Measurements from ENCODE around the gene PSMB3. TPM values are rescaled to one million over a fixed set of nuclear protein-coding genes. Genes with fewer than 3 reads are reported as not detected.

PSMB3 gene
- total RNA-seq, 2 donors from 2014 or later: 68.2 to 99.2 TPM

- intact Hi-C loops (cut with DNase I): no loop called here
- Histone ChIP-seq H3K27me3 (no peaks in the 10 kb centered on the region), H3K9me3 (no peaks in the 10 kb centered on the region), H3K4me1 (peaks cover 30% of the 10 kb centered on the region), H3K4me3 (no peak overlapping the region), H3K27ac (peak overlapping the region; percentile 95 to 100 (median 99)), H3K36me3 (replicated peaks in 1 of 2; ENCODE audit: insufficient read depth in 1 of 2, low read depth in 2 of 2) (peaks cover 0 to 19% of the 10 kb centered on the region in 2 donors)
- no peak for TF ChIP-seq POLR2A (IDR thresholded peaks at IDR 0.05)
- no peak for TF ChIP-seq CTCF (IDR thresholded peaks at IDR 0.05)
- ATAC-seq: no peak
- DNase-seq: no peak
- 14 to 17% methylated on average over 14 of the region's 14 CpGs for WGBS, 2 donors
Measured at GRCh38 chr17:38800237-38800760, 47.8 kb downstream of the PSMB3 start.

GRCh38 chr17:38809828-38810227 is 57.3 kb downstream of the PSMB3 start:
- H3K9me3 ChIP-seq: no peaks in the 10 kb centered on the region
- H3K27me3 ChIP-seq: no peaks in the 10 kb centered on the region
- 94 to 96% methylated on average over 7 of the region's 7 CpGs for WGBS, 2 donors
- no peak overlapping the region for H3K27ac ChIP-seq
- TF ChIP-seq POLR2A (IDR thresholded peaks at IDR 0.05) (no peak), CTCF (IDR thresholded peaks at IDR 0.05) (no peak)
- no peaks in the 10 kb centered on the region for H3K4me1 ChIP-seq
- ATAC-seq: no peak
- H3K4me3 ChIP-seq: no peak overlapping the region
- intact Hi-C loops (cut with DNase I): no loop called here
- peaks cover 39 to 51% of the 10 kb centered on the region in 2 donors for H3K36me3 ChIP-seq (replicated peaks in 1 of 2; ENCODE audit: insufficient read depth in 1 of 2, low read depth in 2 of 2)
- DNase-seq: no peak

Small RNA genes lying within 50 kb of the gene (microRNA-seq; reads per million reads assigned to microRNA genes)
- gene MIR4726 (ENCODE audit: borderline number of aligned reads in 2 of 2, borderline replicate concordance in 2 of 2): 0 reads per million in 2 donors

Small RNA genes lying within 50 kb of the gene (small RNA-seq; reads per million reads assigned to genes)
- gene MIR4726: not detected
- 1.9 reads per million, percentile 67 among the genes with 10 or more reads in this experiment for gene RNA5SP440
- not detected for gene RNU6-866P

Other genes with a start within 250 kb of the PSMB3 start
- 10 to 100 TPM; 11.2 to 19.8 TPM for gene SRCIN1, start 146.8 kb upstream of the PSMB3 start, total RNA-seq
- gene EPOP, start 77.8 kb upstream of the PSMB3 start, total RNA-seq: 10 to 100 TPM in 1 of 2 donors, 1 to 10 TPM in 1; 3.9 to 11.2 TPM
- 100 to 1,000 TPM in 1 of 2 donors, 10 to 100 TPM in 1; 90.8 to 121 TPM for gene MLLT6, start 47.5 kb upstream of the PSMB3 start, total RNA-seq
- 10 to 100 TPM; 11.2 TPM for gene CISD3, start 22.4 kb upstream of the PSMB3 start, total RNA-seq
- 1 to 10 TPM; 5.9 to 9.3 TPM for gene PCGF2, start 4.4 kb upstream of the PSMB3 start, total RNA-seq
- 10 to 100 TPM; 20.2 to 30.3 TPM for gene PIP4K2B, start 46.8 kb downstream of the PSMB3 start, total RNA-seq
- gene CWC25, start 72.6 kb downstream of the PSMB3 start, total RNA-seq: 10 to 100 TPM; 15.0 to 39.2 TPM
- 100 to 1,000 TPM; 693 to 755 TPM for gene RPL23, start 101.0 kb downstream of the PSMB3 start, total RNA-seq
- gene LASP1, start 117.3 kb downstream of the PSMB3 start, total RNA-seq: 10 to 100 TPM; 70.3 to 76.1 TPM
- not detected for gene FBXO47, start 214.7 kb downstream of the PSMB3 start, total RNA-seq